ENCODE measurements around the gene VIPR1. TPM values are rescaled to one million over a fixed set of nuclear protein-coding genes. Genes with fewer than 3 reads are reported as not detected.

The VIPR1 gene
- total RNA-seq, 1 experiment from 2014 or later = 3.7 TPM

DNA sequence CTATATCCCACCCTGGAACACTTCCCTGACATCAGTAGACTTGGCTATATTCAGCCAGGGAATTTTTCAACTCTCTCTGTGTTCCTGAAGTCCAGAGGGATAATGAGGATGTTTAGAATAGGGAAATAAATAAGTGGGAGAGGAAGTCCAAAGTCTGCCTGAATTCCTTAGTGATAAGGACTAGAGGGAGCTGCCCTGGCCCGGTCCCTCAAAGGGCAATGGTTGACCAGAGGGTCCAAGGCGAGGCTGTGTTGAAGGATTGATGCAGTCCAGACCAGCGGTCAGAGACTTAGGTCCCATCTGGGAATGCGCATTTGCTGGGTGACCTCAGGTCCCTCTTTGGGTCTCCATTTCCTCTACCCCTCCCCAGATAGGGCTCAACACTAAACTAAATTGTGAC lies 7.9 kb downstream of the VIPR1 start:
- no peaks in the 10 kb centered on the region for H3K27me3 ChIP-seq (ENCODE audit: low read length)
- H3K4me2 ChIP-seq (ENCODE audit: low read length) = no peak overlapping the region
- DNase-seq (no peak), ATAC-seq (no peak)
- no peaks in the 10 kb centered on the region for H3K79me2 ChIP-seq (ENCODE audit: low read length)
- POLR2A ChIA-PET (ENCODE audit: unreplicated experiment) = no interaction called here
- H3K9ac ChIP-seq (ENCODE audit: low read length) = no peak overlapping the region
- H3K36me3 ChIP-seq (ENCODE audit: low read depth, low read length) = no peaks in the 10 kb centered on the region
- H4K20me1 ChIP-seq (ENCODE audit: low read length) = no peaks in the 10 kb centered on the region
- H3K27ac ChIP-seq (ENCODE audit: low read length) = no peak overlapping the region
- H3K4me3 ChIP-seq (ENCODE audit: low read length) = no peak overlapping the region
- H3K9me2 ChIP-seq (replicated peaks; ENCODE audit: low read length) = no peaks in the 10 kb centered on the region
- no peaks in the 10 kb centered on the region for H3F3A ChIP-seq (ENCODE audit: low read length, unreplicated experiment)
- CTCF ChIA-PET = no interaction called here
- H2AFZ ChIP-seq (ENCODE audit: low read length) = no peak overlapping the region
- peaks cover 12% of the 10 kb centered on the region for H3K4me1 ChIP-seq (ENCODE audit: insufficient read depth, low read length)
- no TSS peak for BruUV-seq (replicated peaks)
- no peaks in the 10 kb centered on the region for H3K9me3 ChIP-seq (ENCODE audit: low read length)
- intact Hi-C loops (cut with micrococcal nuclease) = no loop called here
- TF ChIP-seq, protein P1, sequence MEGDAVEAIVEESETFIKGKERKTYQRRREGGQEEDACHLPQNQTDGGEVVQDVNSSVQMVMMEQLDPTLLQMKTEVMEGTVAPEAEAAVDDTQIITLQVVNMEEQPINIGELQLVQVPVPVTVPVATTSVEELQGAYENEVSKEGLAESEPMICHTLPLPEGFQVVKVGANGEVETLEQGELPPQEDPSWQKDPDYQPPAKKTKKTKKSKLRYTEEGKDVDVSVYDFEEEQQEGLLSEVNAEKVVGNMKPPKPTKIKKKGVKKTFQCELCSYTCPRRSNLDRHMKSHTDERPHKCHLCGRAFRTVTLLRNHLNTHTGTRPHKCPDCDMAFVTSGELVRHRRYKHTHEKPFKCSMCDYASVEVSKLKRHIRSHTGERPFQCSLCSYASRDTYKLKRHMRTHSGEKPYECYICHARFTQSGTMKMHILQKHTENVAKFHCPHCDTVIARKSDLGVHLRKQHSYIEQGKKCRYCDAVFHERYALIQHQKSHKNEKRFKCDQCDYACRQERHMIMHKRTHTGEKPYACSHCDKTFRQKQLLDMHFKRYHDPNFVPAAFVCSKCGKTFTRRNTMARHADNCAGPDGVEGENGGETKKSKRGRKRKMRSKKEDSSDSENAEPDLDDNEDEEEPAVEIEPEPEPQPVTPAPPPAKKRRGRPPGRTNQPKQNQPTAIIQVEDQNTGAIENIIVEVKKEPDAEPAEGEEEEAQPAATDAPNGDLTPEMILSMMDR (conservative IDR thresholded peaks at IDR 0.05; ENCODE audit: low read depth, low read length) = no peak

DNA sequence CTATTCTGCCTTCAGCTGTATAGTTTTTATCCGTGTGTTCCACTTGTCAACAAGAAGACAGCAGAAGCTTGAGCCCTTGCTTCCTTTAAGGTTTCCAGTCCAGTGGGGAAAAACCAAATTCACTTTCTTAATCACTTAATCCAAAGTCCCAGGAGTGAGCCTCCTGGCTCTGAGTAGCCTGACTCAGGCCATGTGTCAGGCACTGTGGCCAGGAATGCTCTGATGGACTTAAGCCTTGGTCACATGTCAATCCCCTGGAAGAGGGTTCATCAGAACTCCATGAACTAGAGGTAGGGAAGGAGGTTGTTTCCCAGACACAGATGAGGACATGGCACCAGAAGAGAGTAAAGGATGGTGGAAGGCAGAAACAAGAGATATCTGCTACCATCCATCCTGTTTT lies 8.8 kb downstream of the VIPR1 start:
- Histone ChIP-seq H3K4me3 (ENCODE audit: low read length) (no peak overlapping the region), H3K9me2 (replicated peaks; ENCODE audit: low read length) (no peaks in the 10 kb centered on the region), H3K9ac (ENCODE audit: low read length) (no peak overlapping the region), H4K20me1 (ENCODE audit: low read length) (no peaks in the 10 kb centered on the region), H3K4me2 (ENCODE audit: low read length) (no peak overlapping the region), H3K27me3 (ENCODE audit: low read length) (no peaks in the 10 kb centered on the region), H3K9me3 (ENCODE audit: low read length) (no peaks in the 10 kb centered on the region), H3K79me2 (ENCODE audit: low read length) (no peaks in the 10 kb centered on the region), H3K4me1 (ENCODE audit: insufficient read depth, low read length) (peaks cover 12% of the 10 kb centered on the region), H2AFZ (ENCODE audit: low read length) (no peak overlapping the region), H3K36me3 (ENCODE audit: low read depth, low read length) (no peaks in the 10 kb centered on the region), H3K27ac (ENCODE audit: low read length) (no peak overlapping the region), H3F3A (ENCODE audit: low read length, unreplicated experiment) (no peaks in the 10 kb centered on the region)
- intact Hi-C loops (cut with micrococcal nuclease) = no loop called here
- CTCF ChIA-PET = no interaction called here
- BruUV-seq (replicated peaks) = no TSS peak
- POLR2A ChIA-PET (ENCODE audit: unreplicated experiment) = no interaction called here
- DNase-seq (no peak), ATAC-seq (no peak)
- TF ChIP-seq EZH2 (IDR thresholded peaks at IDR 0.05; ENCODE audit: low read length, unreplicated experiment) (no peak), EZH2phosphoT487 (IDR thresholded peaks at IDR 0.05; ENCODE audit: borderline replicate concordance, low read length) (no peak)
- TF ChIP-seq, protein P1 (conservative IDR thresholded peaks at IDR 0.05; ENCODE audit: low read depth, low read length) = no peak

DNA sequence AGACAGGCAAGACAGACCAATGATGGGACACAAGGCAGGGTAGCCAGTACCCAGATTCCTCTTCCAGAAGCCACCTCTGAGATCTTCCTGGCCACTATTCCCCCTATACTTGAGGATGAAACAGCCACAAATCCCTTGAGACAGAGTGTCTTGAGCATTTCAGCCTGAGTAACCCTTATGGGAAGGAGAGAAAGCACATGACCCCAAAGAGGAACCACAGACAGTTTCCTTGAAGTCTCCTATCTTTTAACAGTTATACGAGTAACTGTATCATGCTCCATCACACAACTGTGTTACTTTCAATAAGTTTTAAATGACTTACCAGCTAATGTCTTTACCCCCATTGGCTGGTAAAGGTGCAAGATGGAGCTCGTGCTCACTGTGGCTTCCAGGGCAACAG lies 9.3 kb downstream of the VIPR1 start:
- BruUV-seq (replicated peaks) = no TSS peak
- H3K4me2 ChIP-seq (ENCODE audit: low read length) = no peak overlapping the region
- no peaks in the 10 kb centered on the region for H4K20me1 ChIP-seq (ENCODE audit: low read length)
- no peaks in the 10 kb centered on the region for H3F3A ChIP-seq (ENCODE audit: low read length, unreplicated experiment)
- no peak overlapping the region for H3K4me3 ChIP-seq (ENCODE audit: low read length)
- TF ChIP-seq, protein P1 (conservative IDR thresholded peaks at IDR 0.05; ENCODE audit: low read depth, low read length) = no peak
- TF ChIP-seq EZH2phosphoT487 (IDR thresholded peaks at IDR 0.05; ENCODE audit: borderline replicate concordance, low read length) (no peak), EZH2 (IDR thresholded peaks at IDR 0.05; ENCODE audit: low read length, unreplicated experiment) (no peak)
- ChIA-PET CTCF (no interaction called here), POLR2A (ENCODE audit: unreplicated experiment) (no interaction called here)
- DNase-seq = no peak
- no peak overlapping the region for H3K9ac ChIP-seq (ENCODE audit: low read length)
- H3K27ac ChIP-seq (ENCODE audit: low read length) = no peak overlapping the region
- no peaks in the 10 kb centered on the region for H3K36me3 ChIP-seq (ENCODE audit: low read depth, low read length)
- no peaks in the 10 kb centered on the region for H3K9me2 ChIP-seq (replicated peaks; ENCODE audit: low read length)
- H2AFZ ChIP-seq (ENCODE audit: low read length) = no peak overlapping the region
- intact Hi-C loops (cut with micrococcal nuclease) = no loop called here
- H3K9me3 ChIP-seq (ENCODE audit: low read length) = no peaks in the 10 kb centered on the region
- no peaks in the 10 kb centered on the region for H3K27me3 ChIP-seq (ENCODE audit: low read length)
- H3K79me2 ChIP-seq (ENCODE audit: low read length) = no peaks in the 10 kb centered on the region
- H3K4me1 ChIP-seq (ENCODE audit: insufficient read depth, low read length) = peaks cover 12% of the 10 kb centered on the region
- ATAC-seq = no peak
